ENCODE measurements around the gene FGF12. TPM values are rescaled to one million over a fixed set of nuclear protein-coding genes. Genes with fewer than 3 reads are reported as not detected.

The FGF12 gene
- total RNA-seq, 2 experiments from 2014 or later: not detected

GRCh38 chr3:192487033-192487432, 240.3 kb downstream of the FGF12 start:
- H3K4me3 ChIP-seq (ENCODE audit: low read length): no peak overlapping the region
- Mint-ChIP-seq H3K4me1 (ENCODE audit: low read depth) (no peaks in the 10 kb centered on the region), H3K4me3 (no peak overlapping the region), H3K9me3 (no peaks in the 10 kb centered on the region), H3K27ac (no peak overlapping the region), H3K27me3 (peaks cover 12% of the 10 kb centered on the region), H3K36me3 (ENCODE audit: low read depth) (no peaks in the 10 kb centered on the region)
- ChIA-PET POLR2A (no interaction called here), CTCF (no interaction called here)
- H3K9me3 ChIP-seq (ENCODE audit: control insufficient read depth in 1 of 2, insufficient read depth in 1 of 2, low read length in 2 of 2): no peaks in the 10 kb centered on the region
- intact Hi-C loops (cut with DNase I, micrococcal nuclease): no loop called here
- no peak for ATAC-seq (ENCODE audit: poor library complexity)
- DNase-seq: no peak
- no peak overlapping the region for H3K27ac ChIP-seq (ENCODE audit: low read depth in 1 of 2, low read length in 2 of 2)
- no peaks in the 10 kb centered on the region for H3K4me1 ChIP-seq (ENCODE audit: insufficient read depth, low read length)
- TF ChIP-seq, protein P1, sequence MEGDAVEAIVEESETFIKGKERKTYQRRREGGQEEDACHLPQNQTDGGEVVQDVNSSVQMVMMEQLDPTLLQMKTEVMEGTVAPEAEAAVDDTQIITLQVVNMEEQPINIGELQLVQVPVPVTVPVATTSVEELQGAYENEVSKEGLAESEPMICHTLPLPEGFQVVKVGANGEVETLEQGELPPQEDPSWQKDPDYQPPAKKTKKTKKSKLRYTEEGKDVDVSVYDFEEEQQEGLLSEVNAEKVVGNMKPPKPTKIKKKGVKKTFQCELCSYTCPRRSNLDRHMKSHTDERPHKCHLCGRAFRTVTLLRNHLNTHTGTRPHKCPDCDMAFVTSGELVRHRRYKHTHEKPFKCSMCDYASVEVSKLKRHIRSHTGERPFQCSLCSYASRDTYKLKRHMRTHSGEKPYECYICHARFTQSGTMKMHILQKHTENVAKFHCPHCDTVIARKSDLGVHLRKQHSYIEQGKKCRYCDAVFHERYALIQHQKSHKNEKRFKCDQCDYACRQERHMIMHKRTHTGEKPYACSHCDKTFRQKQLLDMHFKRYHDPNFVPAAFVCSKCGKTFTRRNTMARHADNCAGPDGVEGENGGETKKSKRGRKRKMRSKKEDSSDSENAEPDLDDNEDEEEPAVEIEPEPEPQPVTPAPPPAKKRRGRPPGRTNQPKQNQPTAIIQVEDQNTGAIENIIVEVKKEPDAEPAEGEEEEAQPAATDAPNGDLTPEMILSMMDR (IDR thresholded peaks at IDR 0.05): no peak
- H3K27me3 ChIP-seq (ENCODE audit: control insufficient read depth in 1 of 2, insufficient read depth in 2 of 2, low read length in 2 of 2): no peaks in the 10 kb centered on the region
- no peaks in the 10 kb centered on the region for H3K36me3 ChIP-seq (ENCODE audit: insufficient read depth, low read length)

- no peak overlapping the region for H3K27ac ChIP-seq (ENCODE audit: low read depth in 1 of 2, low read length in 2 of 2)
- Mint-ChIP-seq H3K9me3 (no peaks in the 10 kb centered on the region), H3K27me3 (peaks cover 8% of the 10 kb centered on the region), H3K27ac (no peak overlapping the region), H3K36me3 (ENCODE audit: low read depth) (no peaks in the 10 kb centered on the region), H3K4me3 (no peak overlapping the region), H3K4me1 (ENCODE audit: low read depth) (no peaks in the 10 kb centered on the region)
- intact Hi-C loops (cut with DNase I, micrococcal nuclease): no loop called here
- H3K36me3 ChIP-seq (ENCODE audit: insufficient read depth, low read length): no peaks in the 10 kb centered on the region
- TF ChIP-seq, protein P1 (IDR thresholded peaks at IDR 0.05): no peak
- H3K4me3 ChIP-seq (ENCODE audit: low read length): no peak overlapping the region
- DNase-seq (no peak), ATAC-seq (ENCODE audit: poor library complexity) (no peak)
- ChIA-PET POLR2A (no interaction called here), CTCF (no interaction called here)
- no peaks in the 10 kb centered on the region for H3K9me3 ChIP-seq (ENCODE audit: control insufficient read depth in 1 of 2, insufficient read depth in 1 of 2, low read length in 2 of 2)
- H3K27me3 ChIP-seq (ENCODE audit: control insufficient read depth in 1 of 2, insufficient read depth in 2 of 2, low read length in 2 of 2): no peaks in the 10 kb centered on the region
- no peaks in the 10 kb centered on the region for H3K4me1 ChIP-seq (ENCODE audit: insufficient read depth, low read length)
Observed at GRCh38 chr3:192482809-192483208, 244.5 kb downstream of the FGF12 start.

DNA sequence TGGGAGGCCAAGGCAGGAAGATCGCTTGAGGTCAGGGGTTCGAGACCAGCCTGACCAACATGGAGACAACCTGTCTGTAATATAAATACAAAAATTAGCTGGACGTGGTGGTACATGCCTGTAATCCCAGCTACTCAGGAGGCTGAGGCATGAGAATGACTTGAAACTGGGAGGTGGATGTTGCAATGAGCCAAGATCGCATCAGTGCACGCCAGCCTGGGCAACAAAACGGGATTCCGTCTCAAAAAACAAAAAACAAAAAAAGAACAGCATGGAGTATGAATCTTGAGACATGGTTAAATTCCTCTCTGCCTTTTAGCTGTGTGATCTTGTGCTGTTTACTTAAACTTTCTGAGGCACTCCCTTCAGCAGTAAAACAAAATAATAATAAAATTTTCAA, 244.9 kb downstream of the FGF12 start:
- ChIA-PET CTCF (no interaction called here), POLR2A (no interaction called here)
- Histone ChIP-seq H3K27me3 (ENCODE audit: control insufficient read depth in 1 of 2, insufficient read depth in 2 of 2, low read length in 2 of 2) (no peaks in the 10 kb centered on the region), H3K27ac (ENCODE audit: low read depth in 1 of 2, low read length in 2 of 2) (no peak overlapping the region), H3K4me1 (ENCODE audit: insufficient read depth, low read length) (no peaks in the 10 kb centered on the region), H3K9me3 (ENCODE audit: control insufficient read depth in 1 of 2, insufficient read depth in 1 of 2, low read length in 2 of 2) (no peaks in the 10 kb centered on the region), H3K36me3 (ENCODE audit: insufficient read depth, low read length) (no peaks in the 10 kb centered on the region), H3K4me3 (ENCODE audit: low read length) (no peak overlapping the region)
- ATAC-seq (ENCODE audit: poor library complexity) (no peak), DNase-seq (no peak)
- no peak overlapping the region for H3K4me3 Mint-ChIP-seq
- peaks cover 8% of the 10 kb centered on the region for H3K27me3 Mint-ChIP-seq
- TF ChIP-seq, protein P1 (IDR thresholded peaks at IDR 0.05): no peak
- no peaks in the 10 kb centered on the region for H3K4me1 Mint-ChIP-seq (ENCODE audit: low read depth)
- intact Hi-C loops (cut with DNase I, micrococcal nuclease): no loop called here
- H3K27ac Mint-ChIP-seq: no peak overlapping the region
- no peaks in the 10 kb centered on the region for H3K9me3 Mint-ChIP-seq
- no peaks in the 10 kb centered on the region for H3K36me3 Mint-ChIP-seq (ENCODE audit: low read depth)
